22Rv1 (cell line): Measurements from ENCODE around the gene PMEPA1.

Experiments used
- ZFX ChIP-seq: fragments of 450-650 bp; IDR thresholded peaks from 2 replicates; pipeline ENCODE4 v1.6.1; 2017; ENCODE audit warnings: antibody characterized with exemption, borderline replicate concordance
- TF ChIP-seq, protein P1 (sequence below): fragments of 450-650 bp; IDR thresholded peaks from 2 replicates; pipeline ENCODE4 v1.5.1; 2017; ENCODE audit warnings: mild to moderate bottlenecking

DNA sequence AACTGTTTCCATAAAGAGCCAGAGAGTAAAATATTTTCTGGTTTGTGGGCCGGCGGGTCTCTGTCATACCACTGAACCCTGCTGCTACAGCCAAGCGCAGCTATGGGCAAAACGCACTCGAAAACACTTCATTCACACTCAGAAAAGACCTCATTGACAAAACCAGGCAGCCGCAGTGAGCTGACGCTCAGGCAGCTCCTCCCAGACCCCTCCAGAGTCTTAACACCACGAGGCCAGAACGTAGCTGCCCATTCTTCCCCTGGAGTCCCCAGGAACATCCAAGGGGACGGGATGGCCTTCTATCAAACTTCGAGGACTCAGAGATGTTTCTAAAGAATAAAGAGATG lies 54.0 kb downstream of the PMEPA1 start:
- TF ChIP-seq, protein P1, sequence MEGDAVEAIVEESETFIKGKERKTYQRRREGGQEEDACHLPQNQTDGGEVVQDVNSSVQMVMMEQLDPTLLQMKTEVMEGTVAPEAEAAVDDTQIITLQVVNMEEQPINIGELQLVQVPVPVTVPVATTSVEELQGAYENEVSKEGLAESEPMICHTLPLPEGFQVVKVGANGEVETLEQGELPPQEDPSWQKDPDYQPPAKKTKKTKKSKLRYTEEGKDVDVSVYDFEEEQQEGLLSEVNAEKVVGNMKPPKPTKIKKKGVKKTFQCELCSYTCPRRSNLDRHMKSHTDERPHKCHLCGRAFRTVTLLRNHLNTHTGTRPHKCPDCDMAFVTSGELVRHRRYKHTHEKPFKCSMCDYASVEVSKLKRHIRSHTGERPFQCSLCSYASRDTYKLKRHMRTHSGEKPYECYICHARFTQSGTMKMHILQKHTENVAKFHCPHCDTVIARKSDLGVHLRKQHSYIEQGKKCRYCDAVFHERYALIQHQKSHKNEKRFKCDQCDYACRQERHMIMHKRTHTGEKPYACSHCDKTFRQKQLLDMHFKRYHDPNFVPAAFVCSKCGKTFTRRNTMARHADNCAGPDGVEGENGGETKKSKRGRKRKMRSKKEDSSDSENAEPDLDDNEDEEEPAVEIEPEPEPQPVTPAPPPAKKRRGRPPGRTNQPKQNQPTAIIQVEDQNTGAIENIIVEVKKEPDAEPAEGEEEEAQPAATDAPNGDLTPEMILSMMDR: no peak
- no peak for TF ChIP-seq ZFX
